ENCODE data around the gene RNU7-1. TPM values are rescaled to one million over a fixed set of nuclear protein-coding genes. Genes with fewer than 3 reads are reported as not detected.

RNU7-1 gene
- total RNA-seq, 1 experiment from 2014 or later: not detected

GRCh38 chr12:6929466-6930452 lies 13.9 kb upstream of the RNU7-1 start:
- no peak overlapping the region; the same call in 1 of the 2 replicates for H3K27ac Mint-ChIP-seq
- peaks cover 22% of the 10 kb centered on the region for H3K36me3 Mint-ChIP-seq
- peaks cover 49% of the 10 kb centered on the region for H3K4me1 Mint-ChIP-seq
- DNase-seq (ENCODE audit: low spot score) (no peak), ATAC-seq (no peak)
- H3K4me3 Mint-ChIP-seq: peak overlapping the region; percentile 94
- no peaks in the 10 kb centered on the region for H3K9me3 Mint-ChIP-seq
- TF ChIP-seq FOXK1 (CRISPR knock-in tag; IDR thresholded peaks at IDR 0.05): no peak
- TF ChIP-seq IRF2 (CRISPR knock-in tag; IDR thresholded peaks at IDR 0.05; ENCODE audit: borderline replicate concordance, low read depth): no peak
- no peak for TF ChIP-seq SMAD3 (CRISPR knock-in tag; IDR thresholded peaks at IDR 0.05; ENCODE audit: borderline replicate concordance)
- ChIA-PET CTCF (interaction anchor here (1.0 to 6.6 kb wide), 8 partner anchors 7 to 89 kb away, joined by 3 to 93 read pairs (median 8); partner anchors contain the start of genes C12orf57, ENO2, LPCAT3 and RNU7-1), POLR2A (interaction anchor here (1.1 to 2.0 kb wide), 3 partner anchors 8 to 61 kb away, joined by 4 to 8 read pairs (median 7); partner anchors contain the start of genes C12orf57 and RNU7-1)
- H3K27me3 Mint-ChIP-seq (ENCODE audit: low read depth): no peaks in the 10 kb centered on the region

- no peaks in the 10 kb centered on the region for H3K9me3 Mint-ChIP-seq
- DNase-seq (ENCODE audit: low spot score): no peak
- H3K4me1 Mint-ChIP-seq: peaks cover 30% of the 10 kb centered on the region
- CTCF ChIA-PET: no interaction called here
- POLR2A ChIA-PET: interaction anchor here (0.7 kb wide), 1 partner anchor 543 kb away, joined by 4 read pairs; no protein-coding TSS in a partner anchor
- peaks cover 31% of the 10 kb centered on the region for H3K36me3 Mint-ChIP-seq
- no peak overlapping the region for H3K4me3 Mint-ChIP-seq
- no peak for ATAC-seq
- H3K27ac Mint-ChIP-seq: no peak overlapping the region
- no peaks in the 10 kb centered on the region for H3K27me3 Mint-ChIP-seq (ENCODE audit: low read depth)
- TF ChIP-seq ZNF423 (CRISPR knock-in tag; IDR thresholded peaks at IDR 0.05) (no peak), CREB1 (CRISPR knock-in tag; IDR thresholded peaks at IDR 0.05) (no peak), ATF2 (CRISPR knock-in tag; IDR thresholded peaks at IDR 0.05; ENCODE audit: borderline replicate concordance, low read depth) (no peak), NFATC4 (CRISPR knock-in tag; IDR thresholded peaks at IDR 0.05) (no peak), TP53 (CRISPR knock-in tag; IDR thresholded peaks at IDR 0.05) (no peak), ATF6 (CRISPR knock-in tag; IDR thresholded peaks at IDR 0.05) (no peak), AFF4 (CRISPR knock-in tag; IDR thresholded peaks at IDR 0.05; ENCODE audit: borderline replicate concordance) (no peak), ZNF281 (CRISPR knock-in tag; IDR thresholded peaks at IDR 0.05) (no peak), ZNF425 (CRISPR knock-in tag; conservative IDR thresholded peaks at IDR 0.05) (no peak), NR1H2 (CRISPR knock-in tag; IDR thresholded peaks at IDR 0.05) (no peak), ETV6 (CRISPR knock-in tag; IDR thresholded peaks at IDR 0.05) (no peak), STAT6 (CRISPR knock-in tag; conservative IDR thresholded peaks at IDR 0.05; ENCODE audit: low read depth) (no peak), NR2C2 (CRISPR knock-in tag; IDR thresholded peaks at IDR 0.05) (no peak)
These were observed 10.8 kb upstream of the RNU7-1 start for GRCh38 chr12:6932766-6933165.

Measured in WTC11 (cell line).